GF-D8 (cell line): Measurements from ENCODE around the gene NGEF.
"Not testable (repeated sequence)": the region's sequence is repeated elsewhere in the genome, so short reads cannot be mapped to it uniquely, and the experiment has no call there.

ENCODE experiments used
- DNase-seq: peaks from one replicate; lab custom pipeline; 2025; lab: John Stamatoyannopoulos, UW

Gene NGEF

GRCh38 chr2:232927793-232928550, 85.1 kb downstream of the NGEF start:
- no peak for DNase-seq

GRCh38 chr2:232927032-232927792, 85.8 kb downstream of the NGEF start:
- no peak for DNase-seq

- no peak for DNase-seq
Measured at GRCh38 chr2:232926431-232926939, 86.6 kb downstream of the NGEF start.

- DNase-seq: no peak
Measured at GRCh38 chr2:232925821-232926156, 87.3 kb downstream of the NGEF start.

GRCh38 chr2:232925153-232925820, 87.8 kb downstream of the NGEF start:
- DNase-seq: no peak

- DNase-seq: no peak
Measured at GRCh38 chr2:232924433-232924832, 88.6 kb downstream of the NGEF start.

- no peak for DNase-seq
Measured at GRCh38 chr2:232920760-232921159, 92.3 kb downstream of the NGEF start.

- no peak for DNase-seq
Measured at GRCh38 chr2:232920055-232920454, 93.0 kb downstream of the NGEF start.

GRCh38 chr2:232919141-232919540, 93.9 kb downstream of the NGEF start:
- no peak for DNase-seq

GRCh38 chr2:232913903-232914302, 99.2 kb downstream of the NGEF start:
- DNase-seq: no peak

GRCh38 chr2:232911712-232912277, 101.3 kb downstream of the NGEF start:
- DNase-seq: no peak

GRCh38 chr2:232910376-232910775, 102.7 kb downstream of the NGEF start:
- DNase-seq: no peak

- no peak for DNase-seq
Measured at GRCh38 chr2:232908695-232909094, 104.4 kb downstream of the NGEF start.

GRCh38 chr2:232907718-232908085, 105.4 kb downstream of the NGEF start:
- not testable (repeated sequence) for DNase-seq

GRCh38 chr2:232906867-232907717, 106.0 kb downstream of the NGEF start:
- DNase-seq: not testable (repeated sequence)

GRCh38 chr2:232903989-232904388, 109.1 kb downstream of the NGEF start:
- DNase-seq: no peak

GRCh38 chr2:232901736-232902578, 111.1 kb downstream of the NGEF start:
- DNase-seq: no peak

GRCh38 chr2:232900811-232901735, 112.0 kb downstream of the NGEF start:
- DNase-seq: no peak
